Glutamatergic neuron (in vitro differentiated cells): ENCODE data around the gene CCBE1. TPM values are rescaled to one million over a fixed set of nuclear protein-coding genes. Genes with fewer than 3 reads are reported as not detected.
"Not testable (repeated sequence)": the region's sequence is repeated elsewhere in the genome, so short reads cannot be mapped to it uniquely, and the experiment has no call there.

Experiments used
- DNase-seq: peaks from one replicate; pipeline ENCODE4 v3.0.0; 2022
- H3K27ac Mint-ChIP-seq: one replicate; pipeline ENCODE4 v1.8.0; 2020; ENCODE audit warnings: mild to moderate bottlenecking, mixed read lengths, inconsistent platforms; ENCODE audit not compliant: unreplicated experiment
- H3K27me3 Mint-ChIP-seq: one replicate; pipeline ENCODE4 v1.8.0; 2020; ENCODE audit warnings: mild to moderate bottlenecking, moderate library complexity, mixed read lengths, inconsistent platforms; ENCODE audit not compliant: unreplicated experiment
- H3K36me3 Mint-ChIP-seq: one replicate; pipeline ENCODE4 v1.8.0; 2020; ENCODE audit warnings: mild to moderate bottlenecking, mixed read lengths, inconsistent platforms; ENCODE audit not compliant: unreplicated experiment
- H3K4me1 Mint-ChIP-seq: one replicate; pipeline ENCODE4 v1.8.0; 2020; ENCODE audit warnings: mild to moderate bottlenecking, low read depth, mixed read lengths, inconsistent platforms; ENCODE audit not compliant: unreplicated experiment
- H3K4me3 Mint-ChIP-seq: one replicate; pipeline ENCODE4 v1.8.0; 2020; ENCODE audit warnings: mild to moderate bottlenecking, mixed read lengths, inconsistent platforms; ENCODE audit not compliant: unreplicated experiment
- H3K9me3 Mint-ChIP-seq: one replicate; pipeline ENCODE4 v1.8.0; 2020; ENCODE audit warnings: mild to moderate bottlenecking, moderate library complexity, mixed read lengths, inconsistent platforms; ENCODE audit not compliant: unreplicated experiment
- CTCF ChIP-seq: fragments of 200-600 bp; sonication (generic); IDR thresholded peaks from one replicate; pipeline ENCODE4 v1.5.0; 2021; ENCODE audit not compliant: partially characterized antibody, unreplicated experiment
- total RNA-seq: library from RNA; stranded (reverse); fragmentation: NEBNext Ultra II Directional; extraction: Animal tissue kit (Norgen Biotek cat#: 25700); gene quantifications from one replicate; pipeline ENCODE4 v1.2.1, GENCODE V29; 2021; ENCODE audit not compliant: unreplicated experiment

CCBE1 gene
- total RNA-seq, 1 donor from 2014 or later = 0.81 TPM

DNA sequence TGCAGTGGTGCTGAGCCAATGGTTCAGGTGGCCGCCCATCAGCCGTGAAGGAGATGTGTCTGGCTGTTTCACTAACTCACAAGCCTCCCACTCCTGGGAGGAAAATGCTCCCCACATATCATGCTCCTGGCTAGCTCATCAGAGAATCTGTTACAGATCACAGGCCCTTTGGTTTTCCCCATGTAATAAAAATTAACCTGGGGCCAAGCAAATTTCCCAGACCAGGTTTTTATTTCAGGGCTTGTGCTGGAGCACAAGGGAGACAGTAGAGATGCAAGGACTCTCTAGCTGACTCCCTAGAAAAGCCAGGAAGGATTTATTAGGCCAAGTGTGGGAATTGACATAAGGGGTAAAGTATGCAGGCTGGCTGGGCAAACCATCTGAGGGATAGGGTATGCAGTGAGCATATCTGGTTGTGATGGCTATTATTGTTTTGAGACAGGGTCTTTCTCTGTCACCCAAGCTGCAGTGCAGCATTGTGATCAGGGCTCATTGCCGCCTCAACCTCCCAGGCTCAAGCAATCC is 40.6 kb upstream of the CCBE1 start:
- Mint-ChIP-seq H3K9me3 (peaks cover 2% of the 10 kb centered on the region), H3K36me3 (peaks cover 6% of the 10 kb centered on the region), H3K4me3 (no peak overlapping the region), H3K4me1 (no peaks in the 10 kb centered on the region), H3K27me3 (no peaks in the 10 kb centered on the region), H3K27ac (no peak overlapping the region)
- DNase-seq = no peak
- no peak for TF ChIP-seq CTCF

GRCh38 chr18:59737335-59737734 is 40.1 kb upstream of the CCBE1 start:
- H3K4me1 Mint-ChIP-seq, H3K9me3 Mint-ChIP-seq, H3K27ac Mint-ChIP-seq, H3K4me3 Mint-ChIP-seq, DNase-seq, H3K36me3 Mint-ChIP-seq, H3K27me3 Mint-ChIP-seq: not testable (repeated sequence)

- Mint-ChIP-seq H3K9me3 (peaks cover 2% of the 10 kb centered on the region), H3K27me3 (no peaks in the 10 kb centered on the region), H3K4me3 (no peak overlapping the region), H3K36me3 (peaks cover 6% of the 10 kb centered on the region), H3K27ac (no peak overlapping the region), H3K4me1 (no peaks in the 10 kb centered on the region)
- no peak for DNase-seq
- TF ChIP-seq CTCF = no peak
Observed at GRCh38 chr18:59736061-59736460, 38.8 kb upstream of the CCBE1 start.

DNA sequence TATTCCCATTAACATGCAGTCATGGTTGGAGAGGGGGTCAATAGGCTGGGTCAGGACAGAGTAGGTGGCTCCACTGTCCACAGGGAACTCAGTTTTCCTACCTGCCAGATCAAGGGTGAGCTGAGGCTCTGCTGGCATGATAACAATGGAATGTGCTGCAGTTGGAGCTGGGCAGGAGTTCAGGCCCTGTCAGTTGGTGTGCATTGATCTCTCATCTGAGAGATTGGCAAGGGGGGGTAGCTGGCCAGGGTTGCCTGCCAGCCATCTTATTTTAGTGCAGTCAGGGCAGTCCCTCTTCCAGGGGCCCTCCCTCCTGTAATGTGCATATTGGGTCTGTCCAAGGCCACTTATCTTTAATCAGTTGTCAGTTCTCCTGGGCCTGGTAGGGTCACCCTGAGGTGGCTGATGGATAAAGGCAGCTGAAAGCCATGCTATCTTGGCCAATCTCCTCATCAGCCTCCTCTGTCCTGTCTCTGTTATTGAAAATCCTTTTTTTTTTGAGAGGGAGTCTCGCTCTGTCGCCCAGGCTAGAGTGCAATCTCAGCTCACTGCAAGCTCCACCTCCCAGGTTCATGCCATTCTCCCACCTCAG is 38.1 kb upstream of the CCBE1 start:
- TF ChIP-seq CTCF = no peak
- Mint-ChIP-seq H3K36me3 (peaks cover 6% of the 10 kb centered on the region), H3K4me3 (no peak overlapping the region), H3K4me1 (no peaks in the 10 kb centered on the region), H3K27ac (no peak overlapping the region), H3K27me3 (no peaks in the 10 kb centered on the region), H3K9me3 (peaks cover 2% of the 10 kb centered on the region)
- DNase-seq = no peak

DNA sequence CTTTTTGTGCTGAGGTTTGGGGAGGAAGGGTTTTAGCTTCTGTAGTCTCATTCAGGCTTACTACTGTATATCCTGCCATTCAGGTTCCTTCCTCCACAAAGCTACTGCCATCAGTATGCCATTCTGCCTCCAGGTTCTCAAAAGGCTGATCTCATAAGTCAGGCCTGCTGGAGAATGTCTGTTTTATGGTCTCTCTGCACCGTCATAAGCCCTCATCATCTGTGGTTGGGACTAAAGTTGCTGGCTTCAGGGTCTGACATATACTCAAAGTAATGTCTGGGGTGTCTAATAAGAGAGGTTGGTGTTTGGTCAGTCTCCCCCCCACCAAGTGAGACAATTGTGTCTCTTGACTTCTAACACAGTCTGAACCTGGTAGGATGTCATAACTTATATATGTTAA is 36.2 kb upstream of the CCBE1 start:
- Mint-ChIP-seq H3K9me3 (no peaks in the 10 kb centered on the region), H3K27ac (no peak overlapping the region), H3K4me3 (no peak overlapping the region), H3K4me1 (no peaks in the 10 kb centered on the region), H3K36me3 (no peaks in the 10 kb centered on the region), H3K27me3 (no peaks in the 10 kb centered on the region)
- no peak for DNase-seq
- TF ChIP-seq CTCF = no peak
